Measurements from ENCODE around the gene ICOSLG. TPM values are rescaled to one million over a fixed set of nuclear protein-coding genes. Genes with fewer than 3 reads are reported as not detected.
"Not testable (repeated sequence)": the region's sequence is repeated elsewhere in the genome, so short reads cannot be mapped to it uniquely, and the experiment has no call there.

Gene ICOSLG
- total RNA-seq, 4 donors from 2014 or later = 5.1 to 13.5 (median 10.8) TPM

- not testable (repeated sequence) for H3K27ac ChIP-seq; DNase-seq (ENCODE audit: low spot score in 2 of 2); H3K9me3 ChIP-seq; H3K4me1 ChIP-seq; H3K27me3 ChIP-seq; H3K36me3 ChIP-seq; H3K4me3 ChIP-seq
- whole genome bisulfite sequencing = no CpG with 5 or more reads among the region's 22 CpGs
Observed at GRCh38 chr21:44229561-44229960, 11.2 kb downstream of the ICOSLG start.

GRCh38 chr21:44228109-44228508, 12.6 kb downstream of the ICOSLG start:
- H3K27me3 ChIP-seq; H3K4me1 ChIP-seq; DNase-seq (ENCODE audit: low spot score in 2 of 2); H3K4me3 ChIP-seq; H3K36me3 ChIP-seq; H3K27ac ChIP-seq; H3K9me3 ChIP-seq: not testable (repeated sequence)
- no CpG with 5 or more reads among the region's 13 CpGs for WGBS

GRCh38 chr21:44227614-44228013, 13.1 kb downstream of the ICOSLG start:
- H3K27me3 ChIP-seq, H3K9me3 ChIP-seq, H3K4me1 ChIP-seq, H3K36me3 ChIP-seq, H3K27ac ChIP-seq, H3K4me3 ChIP-seq: not testable (repeated sequence)
- no CpG with 5 or more reads among the region's 9 CpGs for WGBS
- DNase-seq (ENCODE audit: low spot score in 2 of 2) = peak in 1 of 2 donors; percentile 14

GRCh38 chr21:44225605-44226004, 15.1 kb downstream of the ICOSLG start:
- not testable (repeated sequence) for H3K4me3 ChIP-seq; H3K4me1 ChIP-seq; H3K27me3 ChIP-seq; H3K27ac ChIP-seq; DNase-seq (ENCODE audit: low spot score in 2 of 2); H3K36me3 ChIP-seq; H3K9me3 ChIP-seq
- WGBS = no CpG with 5 or more reads among the region's 6 CpGs

- H3K27me3 ChIP-seq; H3K36me3 ChIP-seq; H3K9me3 ChIP-seq; H3K27ac ChIP-seq; DNase-seq (ENCODE audit: low spot score in 2 of 2); H3K4me1 ChIP-seq; H3K4me3 ChIP-seq: not testable (repeated sequence)
- WGBS = no CpG with 5 or more reads among the region's 5 CpGs
Observed at GRCh38 chr21:44223334-44223733, 17.4 kb downstream of the ICOSLG start.

- not testable (repeated sequence) for H3K27me3 ChIP-seq; H3K36me3 ChIP-seq; DNase-seq (ENCODE audit: low spot score in 2 of 2); H3K4me3 ChIP-seq; H3K4me1 ChIP-seq; H3K9me3 ChIP-seq; H3K27ac ChIP-seq
- no CpG with 5 or more reads among the region's 18 CpGs for WGBS
Observed at GRCh38 chr21:44220674-44221073, 20.1 kb downstream of the ICOSLG start.

- WGBS = no CpG with 5 or more reads among the region's 8 CpGs
- not testable (repeated sequence) for DNase-seq (ENCODE audit: low spot score in 2 of 2); H3K4me1 ChIP-seq; H3K27me3 ChIP-seq; H3K4me3 ChIP-seq; H3K36me3 ChIP-seq; H3K27ac ChIP-seq; H3K9me3 ChIP-seq
Observed at GRCh38 chr21:44218461-44218860, 22.3 kb downstream of the ICOSLG start.

GRCh38 chr21:44211978-44212377, 28.8 kb downstream of the ICOSLG start:
- not testable (repeated sequence) for H3K9me3 ChIP-seq; H3K4me1 ChIP-seq; H3K4me3 ChIP-seq; H3K27ac ChIP-seq; DNase-seq (ENCODE audit: low spot score in 2 of 2); H3K27me3 ChIP-seq; H3K36me3 ChIP-seq
- WGBS = 94% methylated on average over 2 of the region's 2 CpGs

- H3K4me3 ChIP-seq; H3K4me1 ChIP-seq; H3K27ac ChIP-seq; H3K9me3 ChIP-seq; DNase-seq (ENCODE audit: low spot score in 2 of 2); H3K27me3 ChIP-seq; H3K36me3 ChIP-seq: not testable (repeated sequence)
- WGBS = 100% methylated on average over 1 of the region's 3 CpGs
Observed at GRCh38 chr21:44211574-44211973, 29.2 kb downstream of the ICOSLG start.

GRCh38 chr21:44207860-44208646, 32.7 kb downstream of the ICOSLG start:
- WGBS = no CpG with 5 or more reads among the region's 15 CpGs
- H3K27me3 ChIP-seq, H3K9me3 ChIP-seq, H3K27ac ChIP-seq, H3K4me3 ChIP-seq, H3K36me3 ChIP-seq, H3K4me1 ChIP-seq: not testable (repeated sequence)
- peak in 1 of 2 donors; percentile 50 for DNase-seq (ENCODE audit: low spot score in 2 of 2)

GRCh38 chr21:44206698-44207676, 33.8 kb downstream of the ICOSLG start:
- not testable (repeated sequence) for H3K4me1 ChIP-seq; H3K27me3 ChIP-seq; H3K9me3 ChIP-seq; DNase-seq (ENCODE audit: low spot score in 2 of 2); H3K4me3 ChIP-seq; H3K27ac ChIP-seq; H3K36me3 ChIP-seq
- no CpG with 5 or more reads among the region's 33 CpGs for WGBS

GRCh38 chr21:44206187-44206586, 34.6 kb downstream of the ICOSLG start:
- not testable (repeated sequence) for H3K4me1 ChIP-seq; H3K36me3 ChIP-seq; H3K27ac ChIP-seq; H3K9me3 ChIP-seq; H3K27me3 ChIP-seq; H3K4me3 ChIP-seq; DNase-seq (ENCODE audit: low spot score in 2 of 2)
- no CpG with 5 or more reads among the region's 24 CpGs for WGBS

- not testable (repeated sequence) for H3K4me3 ChIP-seq; H3K9me3 ChIP-seq; H3K36me3 ChIP-seq; H3K27me3 ChIP-seq; H3K27ac ChIP-seq; DNase-seq (ENCODE audit: low spot score in 2 of 2); H3K4me1 ChIP-seq
- WGBS = no CpG with 5 or more reads among the region's 30 CpGs
Observed at GRCh38 chr21:44202590-44203299, 38.0 kb downstream of the ICOSLG start.

- H3K4me1 ChIP-seq; DNase-seq (ENCODE audit: low spot score in 2 of 2); H3K36me3 ChIP-seq; H3K9me3 ChIP-seq; H3K27me3 ChIP-seq; H3K4me3 ChIP-seq; H3K27ac ChIP-seq: not testable (repeated sequence)
- WGBS = 91% methylated on average over 8 of the region's 11 CpGs
Observed at GRCh38 chr21:44199997-44200396, 40.7 kb downstream of the ICOSLG start.
